NB4 (cell line): ENCODE data around the gene FREM1.

ENCODE experiments used
- CTCF ChIP-seq: IDR thresholded peaks from one replicate; pipeline ENCODE4 v1.5.1; 2012; ENCODE audit warnings: low read depth, low read length
- MAX ChIP-seq: IDR thresholded peaks from 2 replicates; pipeline ENCODE4 v1.6.1; 2011; ENCODE audit warnings: low read depth, low read length
- MYC ChIP-seq: IDR thresholded peaks from 2 replicates; pipeline ENCODE4 v1.6.1; 2011; ENCODE audit warnings: low read depth, low read length
- POLR2A ChIP-seq: IDR thresholded peaks from 2 replicates; pipeline ENCODE4 v1.6.1; 2011; ENCODE audit warnings: mild to moderate bottlenecking; ENCODE audit not compliant: insufficient read length; ENCODE audit errors: extremely low read depth

GRCh38 chr9:14906644-14907359, 3.4 kb downstream of the FREM1 start:
- TF ChIP-seq CTCF (no peak), POLR2A (no peak), MAX (no peak), MYC (no peak)
